ENCODE data around the gene MACROD2.

MACROD2 gene

DNA sequence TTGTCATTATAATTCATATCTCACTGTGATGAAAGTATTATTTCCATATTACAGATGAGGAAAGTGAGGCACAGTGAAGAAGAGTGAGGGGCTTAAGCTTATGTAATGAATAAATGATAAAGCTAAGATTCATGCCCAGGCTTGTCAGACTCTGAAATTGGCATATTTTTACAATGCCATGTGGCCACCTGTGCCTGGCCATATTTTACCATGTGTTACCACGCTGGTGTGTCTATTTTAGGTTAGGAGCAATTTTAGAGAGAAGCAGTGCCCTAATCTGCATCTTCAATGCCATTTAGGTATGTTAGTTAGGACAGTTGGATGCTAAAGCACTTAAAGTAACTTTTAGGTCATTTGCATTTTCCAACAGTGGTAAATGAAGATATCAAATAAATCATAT, 530.1 kb downstream of the MACROD2 start:
- DNase-seq (ENCODE audit: low read depth) = no peak

DNA sequence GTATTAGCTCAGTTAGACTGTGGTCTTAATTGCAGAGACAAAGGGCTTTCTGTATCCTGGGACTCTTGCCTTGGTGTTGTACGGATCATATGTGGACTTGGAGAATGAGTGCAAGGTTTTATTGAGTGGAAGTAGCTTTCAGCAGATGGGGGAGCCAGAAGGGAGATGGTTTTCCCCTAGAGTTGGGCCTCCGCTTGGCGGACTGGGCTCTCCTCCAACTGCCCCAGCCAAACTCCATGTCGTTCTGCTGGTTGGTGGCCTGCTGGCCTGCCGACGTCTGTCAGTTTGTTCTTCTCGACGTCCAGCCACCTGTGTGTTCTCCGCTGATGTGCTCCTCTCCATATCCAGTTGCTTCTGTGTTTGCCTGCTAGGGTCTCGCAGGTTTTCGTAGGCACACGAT, 531.6 kb downstream of the MACROD2 start:
- DNase-seq (ENCODE audit: low read depth) = no peak

DNA sequence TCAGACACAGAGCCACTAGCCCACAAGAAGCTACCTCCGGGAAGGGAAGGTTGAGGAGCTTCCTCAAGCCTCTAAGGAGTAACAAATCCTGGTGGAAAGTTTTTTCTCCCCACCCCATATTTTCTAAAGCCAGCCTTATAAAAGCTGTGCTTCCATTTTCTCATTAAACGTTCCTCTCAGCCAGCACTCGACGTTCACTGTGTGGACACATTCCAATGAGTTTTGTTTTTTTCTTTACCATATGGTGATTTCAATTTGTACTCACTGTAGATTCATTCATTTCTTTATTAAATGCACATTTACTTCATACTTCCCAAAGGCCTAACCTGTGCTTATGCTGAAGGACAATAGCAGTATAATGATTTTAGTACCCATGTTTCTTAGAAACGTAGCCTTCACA, 536.5 kb downstream of the MACROD2 start:
- DNase-seq (ENCODE audit: low read depth) = no peak

DNA sequence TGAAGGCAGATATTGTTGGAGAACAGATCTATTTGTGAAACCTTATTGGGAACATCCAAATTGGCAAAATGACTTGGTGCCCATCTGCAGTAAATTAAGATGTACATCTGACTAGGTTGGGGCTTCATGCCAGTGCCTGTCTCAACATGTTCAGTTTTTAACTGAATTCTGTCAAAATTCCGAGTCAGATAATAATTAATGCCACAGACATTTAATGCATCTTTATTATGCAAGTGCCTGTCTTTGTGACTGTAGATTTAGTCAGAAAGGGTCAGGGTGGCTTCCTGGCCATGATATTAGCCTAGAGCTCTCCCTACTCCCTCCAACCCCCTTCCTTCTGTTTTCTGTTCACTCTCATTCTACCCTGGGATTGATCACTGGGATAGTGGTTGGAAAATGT, 541.4 kb downstream of the MACROD2 start:
- no peak for DNase-seq (ENCODE audit: low read depth)

DNA sequence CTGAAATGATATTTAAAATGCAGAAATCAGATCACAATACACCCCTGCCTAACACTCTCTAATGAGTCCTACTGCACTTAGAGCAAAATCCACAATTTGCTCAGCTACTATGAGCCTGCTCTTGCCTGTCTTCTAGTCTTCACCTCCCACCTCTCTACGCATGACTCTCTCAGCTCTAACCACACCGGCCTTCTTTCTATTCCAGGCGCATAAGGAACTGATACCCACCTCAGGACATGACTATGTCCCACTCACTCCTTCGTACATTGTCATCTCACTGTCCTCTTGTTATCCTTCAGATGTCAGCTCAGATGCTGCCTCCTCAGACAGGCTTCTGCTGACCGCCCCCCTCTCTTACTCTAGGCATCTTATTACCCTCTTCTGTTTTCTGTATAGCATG, 543.1 kb downstream of the MACROD2 start:
- DNase-seq (ENCODE audit: low read depth) = no peak

DNA sequence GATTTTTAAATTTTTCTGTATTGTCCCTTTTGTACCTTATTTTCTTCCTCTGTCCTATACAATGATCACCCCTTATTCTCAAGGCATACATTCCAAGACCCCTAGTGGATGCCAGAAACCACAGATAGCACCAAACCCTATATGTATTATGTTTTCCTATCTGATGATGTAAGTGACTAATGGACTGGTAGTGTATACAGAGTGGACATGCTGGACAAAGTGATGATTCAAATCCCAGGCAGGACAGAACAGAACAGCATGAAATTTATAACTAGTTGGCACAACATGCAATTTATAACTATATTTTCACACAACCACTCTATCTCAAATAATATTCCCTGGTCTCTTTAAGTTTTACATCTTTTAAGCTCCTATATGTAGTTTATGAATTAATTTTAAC, 547.7 kb downstream of the MACROD2 start:
- DNase-seq (ENCODE audit: low read depth) = no peak

DNA sequence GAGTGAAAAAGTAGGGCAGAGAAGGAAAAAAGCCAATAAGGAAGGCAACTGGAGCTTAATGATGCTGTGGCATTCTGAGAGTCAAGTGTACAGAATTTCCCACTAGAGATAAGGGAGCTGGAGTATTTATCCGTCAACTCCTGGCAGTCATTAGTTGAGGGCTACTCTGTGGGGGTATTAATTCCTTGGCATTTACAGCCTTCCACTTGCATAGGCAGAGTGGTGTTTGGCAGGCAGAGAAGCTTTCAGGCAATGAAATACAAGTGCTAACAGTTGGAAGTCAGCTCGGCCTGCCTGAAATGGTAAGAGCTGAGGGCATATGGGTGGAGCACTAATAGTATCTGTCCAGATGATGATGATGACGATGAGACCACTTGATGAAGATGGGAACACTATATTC, 549.4 kb downstream of the MACROD2 start:
- DNase-seq (ENCODE audit: low read depth) = no peak

DNA sequence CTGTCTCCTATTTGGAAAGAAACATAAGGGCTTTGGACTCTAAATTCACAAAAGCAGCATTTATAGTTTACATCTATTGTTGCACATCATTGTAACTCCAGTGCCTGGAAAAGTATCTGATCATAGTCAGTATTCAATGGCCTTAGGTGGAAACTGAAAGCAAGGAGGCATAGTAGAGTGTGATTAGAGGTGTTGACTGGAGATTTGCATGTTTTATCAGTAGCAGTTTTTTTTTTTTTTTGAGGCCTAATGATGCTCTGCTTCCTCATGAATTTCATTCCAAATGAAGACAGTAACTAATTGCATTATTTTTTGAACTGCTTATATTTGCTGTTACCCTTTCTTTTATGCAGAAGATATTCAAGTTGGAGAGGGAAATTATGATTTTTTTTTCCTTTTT, 555.3 kb downstream of the MACROD2 start:
- no peak for DNase-seq (ENCODE audit: low read depth)

DNA sequence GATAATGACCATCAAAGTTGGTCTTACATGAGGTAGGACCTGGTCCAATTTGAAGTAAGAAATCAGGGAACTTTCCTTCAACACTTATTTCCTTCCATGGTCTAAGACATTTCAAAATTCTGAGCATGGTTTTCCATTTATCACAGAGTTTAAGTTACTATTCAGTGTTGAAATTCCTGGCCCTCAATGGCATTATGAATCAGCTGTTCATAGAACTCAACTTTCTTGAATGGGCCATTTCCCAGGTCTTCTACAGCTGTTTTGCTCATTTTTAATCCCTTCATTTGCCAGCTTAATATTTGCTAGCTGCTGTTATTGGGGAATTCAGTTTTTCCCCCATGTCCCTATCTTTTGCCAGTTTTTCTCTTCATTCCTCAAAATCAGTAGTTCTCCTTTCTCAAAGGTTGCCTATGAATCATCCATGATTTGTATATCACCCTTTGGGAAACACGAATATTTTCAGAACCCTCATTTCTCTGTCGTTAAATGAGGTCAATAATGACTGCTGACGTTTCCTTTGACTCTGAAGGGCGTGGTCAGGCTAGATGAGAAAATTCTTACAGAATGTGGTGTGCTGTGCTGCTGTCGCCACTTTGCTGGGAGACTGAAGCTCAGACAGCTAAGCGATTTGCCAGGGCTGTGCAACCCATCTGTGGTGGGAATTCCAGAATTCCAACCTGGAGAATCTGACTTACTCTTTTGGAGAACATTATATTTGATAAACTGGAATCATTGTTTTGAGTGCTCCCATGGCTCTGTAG, 558.6 kb downstream of the MACROD2 start:
- no peak for DNase-seq (ENCODE audit: low read depth)

DNA sequence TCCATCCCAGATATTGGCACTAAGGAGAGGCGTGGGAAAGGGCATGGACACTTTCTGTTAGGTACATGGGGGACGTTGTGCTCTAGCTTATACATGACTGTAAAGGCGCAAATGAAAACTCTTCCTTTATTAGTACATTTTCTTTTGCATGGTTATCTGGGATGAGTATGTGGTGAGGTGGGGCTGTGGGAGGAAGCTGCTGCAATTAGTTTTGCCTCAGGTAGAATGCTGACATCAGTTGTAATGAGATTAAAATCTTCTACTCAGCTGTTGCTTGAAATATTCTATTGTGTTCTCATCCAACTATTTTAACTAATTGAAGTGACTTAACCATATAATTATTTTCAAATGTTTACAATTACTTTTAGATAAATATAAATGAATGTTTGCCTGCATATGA, 560.4 kb downstream of the MACROD2 start:
- no peak for DNase-seq (ENCODE audit: low read depth)

DNA sequence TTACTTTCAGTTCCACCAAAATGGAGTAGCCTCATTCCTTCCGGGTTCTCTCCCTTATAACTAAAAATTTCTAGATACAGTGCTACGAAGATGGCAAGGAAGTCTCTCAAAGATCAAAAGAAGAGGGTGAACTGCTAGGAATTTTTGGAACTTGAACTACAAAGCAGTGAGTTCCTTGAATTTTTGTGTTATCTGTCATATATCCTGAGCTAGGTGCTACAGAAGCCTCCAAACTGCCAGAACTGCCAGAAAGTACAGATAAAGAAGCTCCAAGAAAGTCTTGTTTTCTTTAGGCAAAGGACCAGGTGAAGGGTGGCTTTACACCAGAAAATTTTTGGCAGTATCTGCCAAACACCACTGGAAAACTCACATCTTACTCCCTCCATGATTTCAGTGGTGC, 560.9 kb downstream of the MACROD2 start:
- DNase-seq (ENCODE audit: low read depth) = no peak

DNA sequence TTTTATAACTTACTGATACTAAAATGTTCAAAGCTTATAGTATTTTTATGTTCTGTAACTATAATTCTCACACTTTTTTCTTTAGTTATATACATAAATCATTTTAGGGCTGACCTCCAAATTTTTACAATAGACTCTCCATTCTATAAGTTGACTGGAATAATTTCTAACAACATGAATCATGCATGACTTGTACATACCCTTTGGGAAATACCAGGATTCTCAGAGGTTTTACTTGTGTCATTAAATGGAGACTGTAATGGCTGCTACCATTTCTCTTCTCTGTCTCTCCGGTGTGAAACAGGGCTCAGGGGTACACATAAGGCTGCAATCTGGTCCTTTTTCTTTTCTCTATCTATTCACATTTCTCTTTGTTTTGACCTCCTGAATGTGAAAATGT, 564.3 kb downstream of the MACROD2 start:
- DNase-seq (ENCODE audit: low read depth) = no peak

DNA sequence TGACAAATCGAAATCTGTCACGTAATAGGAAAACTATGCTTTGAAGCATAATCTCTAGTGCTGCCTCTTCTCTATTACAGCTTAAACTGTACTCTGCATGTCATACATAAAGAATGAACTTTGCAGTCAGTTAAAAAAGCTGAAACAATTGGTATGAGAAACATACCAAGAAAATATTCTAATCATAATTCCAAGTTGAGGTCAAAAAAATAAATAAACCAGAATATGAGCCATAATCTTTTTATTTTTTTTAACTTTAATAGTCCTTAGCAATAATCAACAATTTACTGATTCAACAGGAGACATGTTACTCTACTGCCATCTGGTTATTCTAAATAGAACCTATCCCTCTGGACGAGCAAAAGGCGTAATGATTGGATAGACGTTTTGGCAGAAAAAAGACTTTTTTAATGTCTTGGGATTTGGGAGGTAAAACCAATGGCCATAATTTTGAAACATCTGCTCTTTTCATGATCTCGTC, 566.5 kb downstream of the MACROD2 start:
- DNase-seq (ENCODE audit: low read depth) = no peak

DNA sequence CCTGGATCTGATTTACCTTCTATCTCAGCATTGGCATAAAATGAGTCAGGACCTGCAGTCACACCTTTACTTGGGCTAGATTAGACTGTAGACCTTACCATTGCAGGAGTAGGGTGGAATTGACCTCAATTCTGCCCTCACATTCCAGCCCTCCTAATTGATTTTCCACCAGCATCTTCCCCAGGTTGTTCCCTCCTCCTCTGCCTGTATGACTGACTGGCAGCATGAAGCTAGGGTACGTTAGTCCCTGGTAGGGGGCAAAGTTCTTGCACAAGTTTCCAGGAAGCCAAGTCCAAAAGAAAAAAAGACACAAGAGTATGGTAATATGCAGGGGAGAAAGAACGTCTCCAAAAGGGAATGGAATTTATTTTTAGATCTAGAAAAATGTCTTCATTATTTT, 567.7 kb downstream of the MACROD2 start:
- DNase-seq (ENCODE audit: low read depth) = no peak

DNA sequence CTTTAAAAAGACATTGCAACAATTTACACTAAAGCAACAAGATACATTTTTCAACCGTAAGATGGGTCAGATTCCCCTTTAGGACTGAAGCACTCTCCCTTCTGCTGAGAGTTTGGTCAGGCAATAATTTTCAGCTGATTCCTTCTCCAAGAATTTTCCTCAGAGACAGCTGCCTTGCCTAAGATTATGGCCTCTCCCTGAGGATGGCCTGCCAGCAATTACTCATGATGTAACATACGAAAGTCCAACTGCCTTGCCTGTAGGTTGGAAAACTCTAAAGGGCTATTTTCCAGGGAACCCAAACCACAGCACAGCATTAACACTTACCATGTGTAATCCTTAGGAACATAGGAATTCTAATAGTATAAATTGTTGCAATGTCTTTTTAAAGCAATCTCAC, 571.2 kb downstream of the MACROD2 start:
- no peak for DNase-seq (ENCODE audit: low read depth)

DNA sequence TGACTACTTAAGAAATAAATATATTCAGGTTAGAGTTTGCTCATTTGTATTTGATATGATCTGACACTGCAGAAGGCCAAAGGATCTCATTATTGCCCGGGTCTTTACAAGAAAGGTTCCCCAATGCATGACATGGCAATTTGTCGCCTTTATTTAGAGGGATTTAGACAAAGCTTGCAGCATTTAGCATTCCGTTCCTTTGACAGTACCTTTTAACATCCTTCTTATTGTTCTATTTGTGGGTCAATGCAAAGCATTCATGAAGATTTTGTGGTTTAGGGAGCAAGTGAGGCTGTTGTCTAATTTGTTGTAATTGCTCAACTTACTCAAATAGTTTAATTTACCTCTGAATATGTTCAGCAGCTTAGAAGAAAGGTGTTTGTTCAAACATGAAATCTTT, 572.9 kb downstream of the MACROD2 start:
- DNase-seq (ENCODE audit: low read depth) = no peak

DNA sequence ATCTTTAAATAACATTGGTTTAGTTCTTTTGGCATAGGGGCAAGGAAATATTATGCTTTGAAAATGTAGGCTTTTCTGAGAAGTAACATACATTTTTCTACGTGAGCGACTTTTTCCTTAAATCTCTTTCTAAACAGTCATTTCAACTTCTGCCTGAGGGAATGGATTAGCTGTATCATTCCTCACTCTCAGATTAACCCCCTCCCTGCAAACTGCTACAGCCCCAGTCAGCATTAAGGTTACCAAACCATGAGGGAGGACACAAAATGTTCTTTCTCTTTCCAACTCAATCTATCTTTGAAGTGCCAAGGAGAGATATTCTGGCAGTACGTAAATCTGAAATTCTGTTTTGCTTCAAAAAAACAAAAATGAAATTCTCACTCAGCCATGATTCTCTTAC, 573.4 kb downstream of the MACROD2 start:
- DNase-seq (ENCODE audit: low read depth) = no peak

DNA sequence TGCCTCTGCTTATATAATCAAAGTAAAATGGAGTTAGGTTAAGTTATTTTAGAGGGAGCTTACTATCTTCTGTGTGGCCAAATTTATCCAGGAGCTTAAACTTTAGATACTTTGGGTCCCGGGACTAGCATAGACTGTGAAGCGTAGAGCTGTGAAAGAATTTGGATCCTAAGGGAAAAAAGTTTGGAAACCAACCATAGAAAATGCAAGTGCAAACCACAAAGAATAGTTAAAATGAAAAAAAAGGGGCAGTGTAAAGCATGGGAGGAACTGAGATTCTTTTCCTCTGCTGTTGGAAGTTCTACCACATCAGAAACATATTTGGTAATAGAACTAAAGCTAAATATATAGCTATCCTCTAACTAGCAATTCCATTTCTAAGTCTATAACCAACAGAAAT, 574.3 kb downstream of the MACROD2 start:
- DNase-seq (ENCODE audit: low read depth) = no peak

DNA sequence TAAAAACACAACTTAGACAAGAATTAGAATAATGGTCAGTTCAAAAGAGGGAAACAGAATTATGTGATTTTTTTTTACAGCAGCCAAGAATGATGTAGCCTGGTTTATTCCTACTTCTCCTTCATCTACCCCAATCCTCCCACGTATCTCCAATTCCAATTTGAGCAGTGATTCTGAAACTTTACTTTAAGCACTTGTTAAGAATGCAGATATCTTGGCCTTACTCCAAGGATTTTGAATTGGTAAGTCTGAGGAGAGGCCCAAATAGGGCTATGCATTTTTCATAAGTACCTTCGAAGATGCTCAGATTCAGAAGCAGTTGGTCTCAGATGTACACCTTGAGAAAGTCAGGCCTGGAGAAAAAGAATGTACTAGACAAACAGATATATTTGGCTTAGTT, 575.5 kb downstream of the MACROD2 start:
- no peak for DNase-seq (ENCODE audit: low read depth)

DNA sequence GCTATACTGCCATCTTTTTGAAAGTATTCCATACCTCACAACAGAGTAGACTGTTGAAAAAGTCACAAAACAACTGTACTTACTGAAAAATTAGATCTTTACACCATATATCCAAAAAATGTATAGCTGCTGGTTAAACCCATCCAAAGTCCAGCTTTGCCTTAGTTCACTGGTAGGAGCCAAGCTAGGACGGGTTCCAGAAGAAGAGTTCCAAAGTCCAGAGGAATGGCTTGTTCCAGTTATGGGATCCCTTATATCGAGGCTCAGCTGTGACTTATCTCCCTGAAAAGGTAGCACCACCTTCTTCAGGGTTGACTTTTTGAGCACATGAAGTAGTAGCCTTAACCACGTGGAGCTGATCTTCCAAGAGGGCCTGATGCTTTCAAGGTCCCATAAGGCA, 578.4 kb downstream of the MACROD2 start:
- DNase-seq (ENCODE audit: low read depth) = no peak

DNA sequence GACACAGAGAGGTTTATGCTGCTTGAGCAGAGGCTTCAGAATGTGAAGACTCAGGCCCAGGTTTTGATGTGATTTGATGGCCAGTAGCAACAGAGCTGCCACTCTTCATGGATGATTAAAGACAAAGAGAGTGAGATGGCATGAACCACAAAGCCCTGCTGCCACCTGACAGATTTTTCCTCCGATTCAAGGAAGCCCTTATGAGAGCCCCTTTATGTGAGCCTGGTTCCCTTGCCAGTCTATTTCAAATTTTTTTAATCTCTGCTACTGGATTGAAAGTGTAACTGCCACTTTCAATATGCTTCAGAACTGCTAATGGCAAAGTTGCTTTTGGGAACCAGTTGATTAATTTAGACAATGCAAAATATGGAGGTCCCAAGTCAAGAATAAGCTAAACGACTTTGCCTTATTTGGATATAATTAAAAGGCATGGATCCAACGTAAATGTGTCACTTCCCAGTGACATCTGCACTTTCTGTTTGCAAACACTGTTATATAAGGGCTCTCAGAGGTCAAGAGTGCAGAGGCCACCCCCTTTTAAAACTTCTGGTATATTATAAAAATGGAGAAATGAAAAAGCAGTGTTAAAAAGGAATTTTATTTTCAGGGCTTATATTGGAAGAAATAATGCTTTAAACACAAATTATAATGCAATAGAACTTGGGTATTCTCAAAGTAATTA, 581.0 kb downstream of the MACROD2 start:
- DNase-seq (ENCODE audit: low read depth) = no peak

DNA sequence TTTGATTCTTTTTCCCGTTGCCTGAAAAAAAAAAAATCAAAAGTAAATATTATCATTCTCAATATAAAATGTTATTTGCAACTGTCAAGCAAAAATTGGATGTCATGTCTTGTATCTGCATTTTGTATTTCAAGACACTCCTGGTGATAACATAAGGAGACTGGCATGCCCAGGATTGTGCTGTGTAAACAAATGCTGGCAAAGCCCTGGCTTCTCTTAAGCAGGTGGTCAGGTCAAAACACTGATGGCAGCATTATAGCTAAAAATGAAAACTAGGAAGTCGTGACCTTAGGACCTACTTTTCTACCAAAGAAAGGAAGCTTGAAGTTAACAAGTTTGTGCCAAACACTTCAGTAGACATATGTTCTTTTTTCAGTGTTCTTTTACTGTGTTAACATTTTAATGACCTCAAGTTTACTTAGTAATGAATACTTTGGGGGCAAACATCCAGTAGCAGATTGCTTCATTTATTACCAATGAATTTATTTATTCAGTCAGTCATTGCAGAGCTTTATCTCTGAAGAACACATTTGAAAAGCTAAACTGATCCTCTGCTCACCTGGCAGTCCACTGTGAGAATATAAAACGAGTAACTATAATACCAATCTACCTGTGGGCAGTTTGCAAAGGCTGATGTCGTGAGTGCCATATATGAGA, 585.2 kb downstream of the MACROD2 start:
- DNase-seq (ENCODE audit: low read depth) = no peak

DNA sequence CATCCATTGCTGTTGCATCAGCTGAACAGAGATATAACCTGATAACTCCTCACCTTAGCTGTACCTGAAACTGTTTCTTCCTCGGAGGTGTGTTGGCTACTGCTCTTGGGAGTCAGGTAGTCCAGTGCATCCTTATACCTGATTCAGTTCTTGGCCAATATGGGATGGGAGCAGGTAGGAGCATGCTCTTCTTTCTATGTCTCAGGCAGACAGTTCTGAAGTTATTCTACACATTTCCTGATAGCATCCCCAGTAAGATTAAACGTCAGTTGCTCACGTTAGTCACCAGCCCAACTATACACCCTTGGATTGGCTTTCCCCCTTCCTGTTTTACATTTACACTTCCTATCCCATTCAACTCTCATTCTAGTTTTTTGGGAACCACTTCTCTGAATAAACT, 586.4 kb downstream of the MACROD2 start:
- no peak for DNase-seq (ENCODE audit: low read depth)

Measured in stimulated activated CD8-positive, alpha-beta memory T cell treated with anti-CD3 and anti-CD28 coated beads, Interleukin-12 subunit alpha, Interleukin-12 subunit beta, amount 100 ng/mL, for 1 hour (primary cell).